Measurements from ENCODE around the gene CAVIN1.
"Not testable (repeated sequence)": the region's sequence is repeated elsewhere in the genome, so short reads cannot be mapped to it uniquely, and the experiment has no call there.

The CAVIN1 gene

DNA sequence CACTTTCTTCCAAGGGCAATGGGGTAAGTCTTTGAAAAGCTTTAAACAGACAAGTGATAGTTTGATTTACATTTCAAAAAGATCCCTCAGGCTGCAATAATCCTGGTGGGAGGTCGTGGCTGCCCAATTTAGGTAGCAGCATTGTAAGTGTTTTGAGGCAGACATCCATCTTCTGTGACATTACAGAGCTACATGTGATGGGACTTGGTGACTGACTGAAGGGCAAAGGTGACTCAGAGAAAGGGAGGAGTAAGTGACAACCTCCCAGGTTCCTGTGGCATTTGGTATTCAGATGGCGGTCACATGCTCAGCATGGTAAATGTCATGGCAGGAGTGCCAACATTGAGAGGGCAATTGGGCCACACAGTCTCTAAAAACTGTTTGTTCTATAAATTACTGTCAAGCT lies 61.3 kb downstream of the CAVIN1 start:
- DNase-seq (ENCODE audit: low read depth), result no peak
- TF ChIP-seq, protein P1, sequence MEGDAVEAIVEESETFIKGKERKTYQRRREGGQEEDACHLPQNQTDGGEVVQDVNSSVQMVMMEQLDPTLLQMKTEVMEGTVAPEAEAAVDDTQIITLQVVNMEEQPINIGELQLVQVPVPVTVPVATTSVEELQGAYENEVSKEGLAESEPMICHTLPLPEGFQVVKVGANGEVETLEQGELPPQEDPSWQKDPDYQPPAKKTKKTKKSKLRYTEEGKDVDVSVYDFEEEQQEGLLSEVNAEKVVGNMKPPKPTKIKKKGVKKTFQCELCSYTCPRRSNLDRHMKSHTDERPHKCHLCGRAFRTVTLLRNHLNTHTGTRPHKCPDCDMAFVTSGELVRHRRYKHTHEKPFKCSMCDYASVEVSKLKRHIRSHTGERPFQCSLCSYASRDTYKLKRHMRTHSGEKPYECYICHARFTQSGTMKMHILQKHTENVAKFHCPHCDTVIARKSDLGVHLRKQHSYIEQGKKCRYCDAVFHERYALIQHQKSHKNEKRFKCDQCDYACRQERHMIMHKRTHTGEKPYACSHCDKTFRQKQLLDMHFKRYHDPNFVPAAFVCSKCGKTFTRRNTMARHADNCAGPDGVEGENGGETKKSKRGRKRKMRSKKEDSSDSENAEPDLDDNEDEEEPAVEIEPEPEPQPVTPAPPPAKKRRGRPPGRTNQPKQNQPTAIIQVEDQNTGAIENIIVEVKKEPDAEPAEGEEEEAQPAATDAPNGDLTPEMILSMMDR (IDR thresholded peaks at IDR 0.05; ENCODE audit: control insufficient read depth, extremely low read depth, insufficient read depth), result no peak
- no peak overlapping the region for H3K4me3 ChIP-seq (ENCODE audit: low read depth, low read length)

DNA sequence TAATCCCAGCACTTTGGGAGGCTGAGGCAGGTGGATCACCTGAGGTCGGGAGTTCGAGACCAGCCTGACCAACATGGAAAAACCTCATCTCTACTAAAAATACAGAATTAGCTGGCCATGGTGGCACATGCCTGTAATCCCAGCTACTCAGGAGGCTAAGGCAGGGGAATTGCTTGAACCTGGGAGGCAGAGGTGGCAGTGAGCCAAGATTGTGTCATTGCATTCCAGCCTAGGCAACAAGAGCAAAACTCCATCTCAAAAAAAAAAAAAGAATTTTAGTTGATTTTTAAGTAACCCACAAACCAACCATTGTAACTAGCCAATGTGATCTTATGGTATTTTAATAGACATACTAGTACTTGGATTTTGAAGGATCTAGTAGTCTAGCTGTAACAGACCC lies 62.7 kb downstream of the CAVIN1 start:
- H3K4me3 ChIP-seq (ENCODE audit: low read depth, low read length); DNase-seq (ENCODE audit: low read depth): not testable (repeated sequence)

DNA sequence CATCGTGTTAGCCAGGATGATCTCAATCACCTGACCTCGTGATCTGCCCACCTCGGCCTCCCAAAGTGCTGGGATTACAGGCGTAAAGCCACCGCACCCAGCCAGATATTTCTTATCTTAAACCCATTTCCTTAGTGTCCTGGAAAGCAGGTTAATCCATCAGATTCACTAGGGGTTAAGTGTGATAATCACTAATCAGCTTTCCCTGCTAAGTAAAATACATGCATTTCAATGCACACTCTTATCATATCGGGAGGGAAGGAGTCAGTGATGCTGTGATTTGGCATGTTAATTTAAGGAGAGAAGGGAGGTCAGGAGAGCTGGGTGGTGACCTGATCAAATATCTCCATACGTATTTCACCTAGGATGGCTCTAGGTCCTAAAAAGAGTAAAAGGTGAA lies 63.9 kb downstream of the CAVIN1 start:
- H3K4me3 ChIP-seq (ENCODE audit: low read depth, low read length), result no peak overlapping the region
- no peak for DNase-seq (ENCODE audit: low read depth)
- TF ChIP-seq, protein P1 (IDR thresholded peaks at IDR 0.05; ENCODE audit: control insufficient read depth, extremely low read depth, insufficient read depth), result no peak

DNA sequence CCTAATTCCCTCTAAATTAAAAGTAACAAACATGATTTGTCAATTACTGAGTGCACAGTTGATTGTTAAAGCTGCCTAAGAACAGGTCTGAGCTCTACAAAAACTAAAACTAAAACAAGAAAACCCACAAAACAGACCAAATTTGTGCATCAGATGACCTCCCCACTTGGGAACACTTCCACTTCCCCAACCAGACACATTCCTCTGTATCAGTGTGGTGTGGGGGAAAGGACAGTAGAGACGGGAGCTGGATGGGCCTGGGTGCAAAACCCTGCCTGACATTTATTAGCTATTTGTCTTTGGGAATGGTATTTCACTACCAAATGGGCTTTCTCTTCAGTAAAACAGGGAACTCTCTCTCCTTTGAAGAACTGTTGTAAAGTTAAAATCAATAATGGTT lies 64.6 kb downstream of the CAVIN1 start:
- H3K4me3 ChIP-seq (ENCODE audit: low read depth, low read length), result no peak overlapping the region
- TF ChIP-seq, protein P1 (IDR thresholded peaks at IDR 0.05; ENCODE audit: control insufficient read depth, extremely low read depth, insufficient read depth), result no peak
- DNase-seq (ENCODE audit: low read depth), result no peak

DNA sequence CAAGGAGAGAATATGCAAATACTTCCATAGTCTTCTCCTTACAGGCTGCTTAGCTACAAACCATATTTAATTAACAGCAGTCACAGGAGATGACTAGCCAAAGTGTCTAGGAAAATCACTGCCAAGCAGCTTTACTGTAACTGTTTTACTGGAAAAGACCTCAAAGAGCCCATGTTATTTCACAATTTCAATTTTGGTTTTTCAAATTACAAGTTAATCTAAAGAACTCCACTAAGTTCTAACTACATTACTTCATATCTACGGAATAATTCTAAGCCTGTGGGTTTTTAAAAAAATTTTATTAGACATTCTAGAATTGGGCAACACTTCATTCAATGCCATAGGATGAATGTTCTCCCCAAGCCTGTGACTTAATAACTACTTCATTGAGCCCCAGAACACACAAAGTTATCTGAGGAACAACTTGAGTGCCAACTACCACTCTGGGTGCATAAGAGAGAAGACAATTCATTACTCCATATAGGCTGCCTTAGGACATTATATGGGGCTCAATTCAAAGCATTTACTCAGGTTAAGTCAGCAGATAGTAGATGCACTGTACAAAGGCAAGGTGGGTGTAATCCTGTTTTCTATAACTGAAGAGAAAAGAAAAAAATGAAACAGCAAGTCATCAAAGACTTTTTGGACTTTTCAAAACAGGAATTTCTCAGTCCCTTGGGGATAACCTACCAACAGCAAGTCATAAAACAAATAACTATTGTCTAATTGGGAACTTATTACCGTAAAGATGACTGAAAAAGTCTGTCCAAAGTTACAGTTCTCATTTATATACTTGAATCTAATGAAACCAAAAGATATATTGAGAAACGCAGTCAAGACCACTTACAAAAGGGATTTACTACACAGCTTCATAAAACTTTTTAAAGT lies 67.9 kb downstream of the CAVIN1 start:
- TF ChIP-seq, protein P1 (IDR thresholded peaks at IDR 0.05; ENCODE audit: control insufficient read depth, extremely low read depth, insufficient read depth), result no peak
- DNase-seq (ENCODE audit: low read depth), result no peak
- H3K4me3 ChIP-seq (ENCODE audit: low read depth, low read length), result no peak overlapping the region
